Activated B cell treated with CpG ODN at 0.5 μM for 24 hours (primary cell): ENCODE data around the gene BBS12. TPM values are rescaled to one million over a fixed set of nuclear protein-coding genes. Genes with fewer than 3 reads are reported as not detected.
A peak's percentile ranks its signal among the peaks of the same experiment; 100 is the strongest.

Experiments
- ATAC-seq: fragments of 200-7000 bp; cut with Tn5 transposase; one replicate; pipeline ENCODE4 v1.10.0; 2021; ENCODE audit warnings: low read depth, mild to moderate bottlenecking, moderate library complexity
- CTCF ChIA-PET: fragments of 350-600 bp; sonication (Branson Sonifier 250); formaldehyde crosslinking; loops from one replicate; lab custom pipeline; 2021; ENCODE audit warnings: antibody characterized with exemption; lab: Charles Lee
- POLR2A ChIA-PET: fragments of 350-600 bp; sonication (Branson Sonifier 250); formaldehyde crosslinking; loops from one replicate; lab custom pipeline; 2021; ENCODE audit warnings: antibody characterized with exemption; lab: Charles Lee
- DNase-seq: peaks from one replicate; pipeline ENCODE4 v3.0.0; 2022
- H3K27ac Mint-ChIP-seq: one replicate; pipeline ENCODE4 v1.8.0; 2020; ENCODE audit warnings: mixed read lengths
- H3K27me3 Mint-ChIP-seq: one replicate; pipeline ENCODE4 v1.8.0; 2021; ENCODE audit warnings: mixed read lengths
- H3K36me3 Mint-ChIP-seq: one replicate; pipeline ENCODE4 v1.8.0; 2021; ENCODE audit warnings: low read depth, mixed read lengths
- H3K4me1 Mint-ChIP-seq: one replicate; pipeline ENCODE4 v1.8.0; 2021; ENCODE audit warnings: mixed read lengths
- H3K4me3 Mint-ChIP-seq: one replicate; pipeline ENCODE4 v1.8.0; 2020; ENCODE audit warnings: mild to moderate bottlenecking, mixed read lengths
- H3K9me3 Mint-ChIP-seq: one replicate; pipeline ENCODE4 v1.8.0; 2020; ENCODE audit warnings: mixed read lengths
- CTCF ChIP-seq: fragments of 200-600 bp; IDR thresholded peaks from one replicate; pipeline ENCODE4 v1.8.0; 2022; ENCODE audit warnings: antibody characterized with exemption, mild to moderate bottlenecking
- intact Hi-C: fragments of 100-400 bp; cut with micrococcal nuclease; formaldehyde crosslinking; loops from one replicate; pipeline ENCODE4 v1.15.1; 2024
- total RNA-seq: library from RNA; stranded (reverse); gene quantifications from 2 replicates; pipeline ENCODE4 v1.2.3, GENCODE V29; 2022

Gene BBS12
- total RNA-seq, 1 donor from 2014 or later: 3.3 TPM

- POLR2A ChIA-PET: no interaction called here
- H3K4me3 Mint-ChIP-seq: no peak overlapping the region
- no peaks in the 10 kb centered on the region for H3K9me3 Mint-ChIP-seq
- H3K27ac Mint-ChIP-seq: no peak overlapping the region
- ATAC-seq (no peak), DNase-seq (no peak)
- CTCF ChIA-PET: no interaction called here
- intact Hi-C loops: loop anchor here (10.0 kb wide), 1 partner anchor 408 kb away; no protein-coding TSS in a partner anchor
- peaks cover 5% of the 10 kb centered on the region for H3K27me3 Mint-ChIP-seq
- H3K4me1 Mint-ChIP-seq: no peaks in the 10 kb centered on the region
- H3K36me3 Mint-ChIP-seq: no peaks in the 10 kb centered on the region
- TF ChIP-seq CTCF: no peak
Observed at GRCh38 chr4:122712782-122713181, 19.7 kb upstream of the BBS12 start.

- POLR2A ChIA-PET: no interaction called here
- intact Hi-C loops: loop anchor here (5.0 to 10.0 kb wide), 2 partner anchors 217 to 410 kb away; no protein-coding TSS in a partner anchor
- peaks cover 10% of the 10 kb centered on the region for H3K27me3 Mint-ChIP-seq
- DNase-seq (no peak), ATAC-seq (no peak)
- H3K27ac Mint-ChIP-seq: no peak overlapping the region
- no peak for TF ChIP-seq CTCF
- no peaks in the 10 kb centered on the region for H3K4me1 Mint-ChIP-seq
- CTCF ChIA-PET: no interaction called here
- no peak overlapping the region for H3K4me3 Mint-ChIP-seq
- H3K36me3 Mint-ChIP-seq: no peaks in the 10 kb centered on the region
- H3K9me3 Mint-ChIP-seq: no peaks in the 10 kb centered on the region
Observed at GRCh38 chr4:122715221-122715620, 17.3 kb upstream of the BBS12 start.

- peak; percentile 82 for ATAC-seq
- no peaks in the 10 kb centered on the region for H3K4me1 Mint-ChIP-seq
- intact Hi-C loops: loop anchor here (1.0 to 10.0 kb wide), 5 partner anchors 15 to 817 kb away; partner anchors contain the start of gene BBS12
- H3K27me3 Mint-ChIP-seq: peaks cover 7% of the 10 kb centered on the region
- TF ChIP-seq CTCF: no peak
- DNase-seq: no peak
- H3K9me3 Mint-ChIP-seq: no peaks in the 10 kb centered on the region
- H3K36me3 Mint-ChIP-seq: no peaks in the 10 kb centered on the region
- no peak overlapping the region for H3K27ac Mint-ChIP-seq
- no peak overlapping the region for H3K4me3 Mint-ChIP-seq
- CTCF ChIA-PET: interaction anchor here (1.0 to 2.3 kb wide), 3 partner anchors 15 to 816 kb away, joined by 3 to 9 read pairs (median 9); partner anchors contain the start of gene BBS12
- POLR2A ChIA-PET: no interaction called here
Observed at GRCh38 chr4:122716825-122717448, 15.6 kb upstream of the BBS12 start.

GRCh38 chr4:122718281-122718680 lies 14.2 kb upstream of the BBS12 start:
- H3K36me3 Mint-ChIP-seq: no peaks in the 10 kb centered on the region
- TF ChIP-seq CTCF: no peak
- H3K4me1 Mint-ChIP-seq: no peaks in the 10 kb centered on the region
- peaks cover 9% of the 10 kb centered on the region for H3K27me3 Mint-ChIP-seq
- H3K4me3 Mint-ChIP-seq: no peak overlapping the region
- no peaks in the 10 kb centered on the region for H3K9me3 Mint-ChIP-seq
- ATAC-seq: no peak
- no peak overlapping the region for H3K27ac Mint-ChIP-seq
- ChIA-PET POLR2A (no interaction called here), CTCF (interaction anchor here (1.9 to 2.3 kb wide), 2 partner anchors 14 to 818 kb away, joined by 9 read pairs; partner anchors contain the start of gene BBS12)
- intact Hi-C loops: loop anchor here (5.0 to 10.0 kb wide), 2 partner anchors 214 to 413 kb away; no protein-coding TSS in a partner anchor
- no peak for DNase-seq

- Mint-ChIP-seq H3K4me1 (no peaks in the 10 kb centered on the region), H3K27me3 (peaks cover 30% of the 10 kb centered on the region), H3K4me3 (no peak overlapping the region), H3K36me3 (no peaks in the 10 kb centered on the region), H3K27ac (no peak overlapping the region), H3K9me3 (no peaks in the 10 kb centered on the region)
- POLR2A ChIA-PET: no interaction called here
- no peak for DNase-seq
- no peak for ATAC-seq
- intact Hi-C loops: no loop called here
- no peak for TF ChIP-seq CTCF
- CTCF ChIA-PET: no interaction called here
Observed at GRCh38 chr4:122722256-122722655, 10.2 kb upstream of the BBS12 start.
